Measurements from ENCODE around the gene FBXO2. TPM values are rescaled to one million over a fixed set of nuclear protein-coding genes. Genes with fewer than 3 reads are reported as not detected.

Gene FBXO2
- total RNA-seq, 1 experiment from 2014 or later = 131 TPM

DNA sequence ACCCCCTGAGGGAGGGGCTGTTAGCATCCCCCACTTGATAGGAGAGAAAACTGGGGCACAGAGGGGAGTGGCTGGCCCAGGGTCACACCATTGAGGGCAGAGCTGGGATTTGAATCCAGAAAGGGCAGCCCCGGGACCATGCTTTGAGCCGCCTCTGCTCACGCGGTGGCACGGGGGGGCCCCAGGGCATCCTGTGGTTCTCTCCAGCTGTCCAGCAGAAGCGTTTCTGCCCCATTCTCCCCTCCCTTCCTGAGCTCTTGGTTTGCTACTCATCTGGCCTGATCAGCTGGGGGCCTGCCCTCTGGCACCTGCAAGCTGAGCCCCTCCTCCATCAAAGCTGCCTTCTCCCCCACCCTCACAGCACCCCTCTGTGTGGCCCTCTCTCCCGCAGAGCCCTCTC lies 37.5 kb downstream of the FBXO2 start:
- no peaks in the 10 kb centered on the region for H3K4me1 ChIP-seq (ENCODE audit: control insufficient read depth, insufficient read depth, low read length)
- ChIA-PET CTCF (no interaction called here), POLR2A (no interaction called here)
- no TSS peak for BruUV-seq (replicated peaks)
- no peaks in the 10 kb centered on the region for H3K36me3 ChIP-seq (ENCODE audit: control insufficient read depth, insufficient read depth, low read length)
- H3K27ac ChIP-seq (ENCODE audit: low read length) = no peak overlapping the region
- no peak overlapping the region for H3K4me3 ChIP-seq (ENCODE audit: low read depth in 2 of 2, low read length in 2 of 2)
- H3K9me3 ChIP-seq (ENCODE audit: control insufficient read depth, insufficient read depth, low read depth, low read length) = no peaks in the 10 kb centered on the region
- ATAC-seq = no peak
- in situ Hi-C loops (cut with HindIII; ENCODE audit: low pct_unique_long_range_greater_than_20kb, low sequenced_read_pairs) (no loop called here), intact Hi-C loops (cut with micrococcal nuclease; ENCODE audit: unreplicated experiment) (no loop called here)
- TF ChIP-seq POLR2AphosphoS5 (IDR thresholded peaks at IDR 0.05; ENCODE audit: low read depth, low read length) (no peak), TCF7L2 (IDR thresholded peaks at IDR 0.05; ENCODE audit: low read depth, low read length) (no peak), SIN3A (IDR thresholded peaks at IDR 0.05; ENCODE audit: borderline replicate concordance, insufficient read depth, low read depth, low read length) (no peak)
- TF ChIP-seq, protein P1, sequence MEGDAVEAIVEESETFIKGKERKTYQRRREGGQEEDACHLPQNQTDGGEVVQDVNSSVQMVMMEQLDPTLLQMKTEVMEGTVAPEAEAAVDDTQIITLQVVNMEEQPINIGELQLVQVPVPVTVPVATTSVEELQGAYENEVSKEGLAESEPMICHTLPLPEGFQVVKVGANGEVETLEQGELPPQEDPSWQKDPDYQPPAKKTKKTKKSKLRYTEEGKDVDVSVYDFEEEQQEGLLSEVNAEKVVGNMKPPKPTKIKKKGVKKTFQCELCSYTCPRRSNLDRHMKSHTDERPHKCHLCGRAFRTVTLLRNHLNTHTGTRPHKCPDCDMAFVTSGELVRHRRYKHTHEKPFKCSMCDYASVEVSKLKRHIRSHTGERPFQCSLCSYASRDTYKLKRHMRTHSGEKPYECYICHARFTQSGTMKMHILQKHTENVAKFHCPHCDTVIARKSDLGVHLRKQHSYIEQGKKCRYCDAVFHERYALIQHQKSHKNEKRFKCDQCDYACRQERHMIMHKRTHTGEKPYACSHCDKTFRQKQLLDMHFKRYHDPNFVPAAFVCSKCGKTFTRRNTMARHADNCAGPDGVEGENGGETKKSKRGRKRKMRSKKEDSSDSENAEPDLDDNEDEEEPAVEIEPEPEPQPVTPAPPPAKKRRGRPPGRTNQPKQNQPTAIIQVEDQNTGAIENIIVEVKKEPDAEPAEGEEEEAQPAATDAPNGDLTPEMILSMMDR (IDR thresholded peaks at IDR 0.05) = no peak
- TF ChIP-seq, protein P2, sequence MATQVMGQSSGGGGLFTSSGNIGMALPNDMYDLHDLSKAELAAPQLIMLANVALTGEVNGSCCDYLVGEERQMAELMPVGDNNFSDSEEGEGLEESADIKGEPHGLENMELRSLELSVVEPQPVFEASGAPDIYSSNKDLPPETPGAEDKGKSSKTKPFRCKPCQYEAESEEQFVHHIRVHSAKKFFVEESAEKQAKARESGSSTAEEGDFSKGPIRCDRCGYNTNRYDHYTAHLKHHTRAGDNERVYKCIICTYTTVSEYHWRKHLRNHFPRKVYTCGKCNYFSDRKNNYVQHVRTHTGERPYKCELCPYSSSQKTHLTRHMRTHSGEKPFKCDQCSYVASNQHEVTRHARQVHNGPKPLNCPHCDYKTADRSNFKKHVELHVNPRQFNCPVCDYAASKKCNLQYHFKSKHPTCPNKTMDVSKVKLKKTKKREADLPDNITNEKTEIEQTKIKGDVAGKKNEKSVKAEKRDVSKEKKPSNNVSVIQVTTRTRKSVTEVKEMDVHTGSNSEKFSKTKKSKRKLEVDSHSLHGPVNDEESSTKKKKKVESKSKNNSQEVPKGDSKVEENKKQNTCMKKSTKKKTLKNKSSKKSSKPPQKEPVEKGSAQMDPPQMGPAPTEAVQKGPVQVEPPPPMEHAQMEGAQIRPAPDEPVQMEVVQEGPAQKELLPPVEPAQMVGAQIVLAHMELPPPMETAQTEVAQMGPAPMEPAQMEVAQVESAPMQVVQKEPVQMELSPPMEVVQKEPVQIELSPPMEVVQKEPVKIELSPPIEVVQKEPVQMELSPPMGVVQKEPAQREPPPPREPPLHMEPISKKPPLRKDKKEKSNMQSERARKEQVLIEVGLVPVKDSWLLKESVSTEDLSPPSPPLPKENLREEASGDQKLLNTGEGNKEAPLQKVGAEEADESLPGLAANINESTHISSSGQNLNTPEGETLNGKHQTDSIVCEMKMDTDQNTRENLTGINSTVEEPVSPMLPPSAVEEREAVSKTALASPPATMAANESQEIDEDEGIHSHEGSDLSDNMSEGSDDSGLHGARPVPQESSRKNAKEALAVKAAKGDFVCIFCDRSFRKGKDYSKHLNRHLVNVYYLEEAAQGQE (IDR thresholded peaks at IDR 0.05; ENCODE audit: insufficient read depth in 1 of 2, low read depth in 2 of 2, low read length in 1 of 2) = no peak
- no peaks in the 10 kb centered on the region for H3K27me3 ChIP-seq (ENCODE audit: control insufficient read depth, insufficient read depth, low read length)
- DNase-seq (ENCODE audit: low read depth, low spot score) = no peak

DNA sequence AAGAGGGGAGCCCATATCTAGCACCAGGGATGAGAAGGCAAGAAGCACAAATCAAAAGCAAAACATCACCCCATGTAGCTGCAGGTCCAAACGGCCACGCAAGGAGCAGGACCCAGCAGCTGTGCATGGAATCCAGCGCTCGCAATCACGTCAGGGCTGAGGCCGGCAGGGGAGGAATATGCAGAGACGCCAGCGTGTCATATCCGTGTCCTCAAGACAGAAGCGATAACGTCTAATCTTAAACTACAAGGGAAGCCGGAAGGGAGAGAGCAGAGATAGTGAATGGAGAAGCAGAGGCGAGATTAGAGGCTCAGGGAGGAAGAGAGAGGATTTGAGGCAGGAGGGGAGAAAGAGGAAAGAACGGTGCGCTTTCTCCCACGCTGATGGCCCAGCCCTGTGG lies 39.1 kb downstream of the FBXO2 start:
- DNase-seq (ENCODE audit: low read depth, low spot score) = no peak
- no peaks in the 10 kb centered on the region for H3K27me3 ChIP-seq (ENCODE audit: control insufficient read depth, insufficient read depth, low read length)
- H3K36me3 ChIP-seq (ENCODE audit: control insufficient read depth, insufficient read depth, low read length) = no peaks in the 10 kb centered on the region
- TF ChIP-seq SIN3A (IDR thresholded peaks at IDR 0.05; ENCODE audit: borderline replicate concordance, insufficient read depth, low read depth, low read length) (no peak), TCF7L2 (IDR thresholded peaks at IDR 0.05; ENCODE audit: low read depth, low read length) (no peak), POLR2AphosphoS5 (IDR thresholded peaks at IDR 0.05; ENCODE audit: low read depth, low read length) (no peak)
- TF ChIP-seq, protein P2 (IDR thresholded peaks at IDR 0.05; ENCODE audit: insufficient read depth in 1 of 2, low read depth in 2 of 2, low read length in 1 of 2) = no peak
- TF ChIP-seq, protein P1 (IDR thresholded peaks at IDR 0.05) = no peak
- H3K4me1 ChIP-seq (ENCODE audit: control insufficient read depth, insufficient read depth, low read length) = no peaks in the 10 kb centered on the region
- POLR2A ChIA-PET = no interaction called here
- H3K4me3 ChIP-seq (ENCODE audit: low read depth in 2 of 2, low read length in 2 of 2) = no peak overlapping the region
- no peak overlapping the region for H3K27ac ChIP-seq (ENCODE audit: low read length)
- no TSS peak for BruUV-seq (replicated peaks)
- intact Hi-C loops (cut with micrococcal nuclease; ENCODE audit: unreplicated experiment) (no loop called here), in situ Hi-C loops (cut with HindIII; ENCODE audit: low pct_unique_long_range_greater_than_20kb, low sequenced_read_pairs) (no loop called here)
- no peaks in the 10 kb centered on the region for H3K9me3 ChIP-seq (ENCODE audit: control insufficient read depth, insufficient read depth, low read depth, low read length)
- CTCF ChIA-PET = no interaction called here
- ATAC-seq = 0 out of 2 replicates have a peak, but pooled peaks have one; percentile 12
